Central memory CD4-positive, alpha-beta T cell (primary cell): Measurements from ENCODE around the gene YIF1A.

Experiments
- DNase-seq: peaks from one replicate; pipeline ENCODE4 v3.0.0; 2022

The YIF1A gene

DNA sequence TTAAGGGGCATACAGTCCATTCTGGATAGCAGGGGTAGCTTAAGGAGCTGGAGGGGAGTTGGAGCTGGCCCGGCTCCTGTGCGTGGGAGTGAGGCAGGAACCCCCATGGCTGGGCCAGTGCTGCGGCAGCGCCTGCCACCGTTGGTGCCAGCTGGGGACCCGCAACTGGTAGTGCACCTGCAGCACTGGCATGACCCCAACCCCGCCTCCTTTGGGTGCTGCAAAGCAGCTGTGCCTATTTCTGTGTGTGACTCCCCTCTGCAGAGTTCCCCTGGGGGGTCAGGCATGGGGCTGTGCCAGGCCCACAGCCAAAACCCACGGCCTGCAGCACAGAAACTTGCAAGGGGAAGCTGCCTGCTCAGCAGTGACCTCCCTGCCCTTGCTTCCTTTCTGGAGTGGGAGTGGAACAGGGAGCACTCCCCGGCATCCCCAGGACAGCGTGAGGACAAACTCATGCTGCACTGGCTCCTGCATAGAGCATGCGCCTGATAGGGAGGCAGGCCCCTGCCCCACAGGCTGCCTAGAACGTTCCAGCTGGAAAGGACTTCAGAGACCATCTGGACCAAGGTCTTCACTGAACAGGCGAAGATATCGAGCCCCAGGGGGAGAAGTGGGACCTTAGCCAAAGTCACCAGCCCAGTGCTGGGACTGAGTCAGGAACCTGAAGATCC is 46.7 kb downstream of the YIF1A start:
- DNase-seq: no peak

DNA sequence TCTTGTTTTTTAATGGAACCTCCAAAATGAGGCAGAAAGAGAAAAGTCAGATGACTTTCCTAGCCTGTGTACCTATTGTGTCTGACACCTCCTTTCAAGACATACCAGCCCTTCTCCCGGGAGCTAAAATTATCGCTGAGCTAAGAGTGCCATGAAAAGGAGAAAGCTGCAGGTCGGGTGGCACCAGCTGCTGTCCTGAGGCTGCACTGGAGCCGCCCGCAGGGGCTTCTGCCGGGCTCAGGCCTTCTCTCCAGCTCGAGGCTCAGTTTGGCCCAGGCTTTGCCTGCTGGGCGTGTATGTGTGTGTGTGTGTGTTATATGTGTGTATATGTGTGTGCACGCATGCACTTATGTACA is 48.2 kb downstream of the YIF1A start:
- DNase-seq: no peak

DNA sequence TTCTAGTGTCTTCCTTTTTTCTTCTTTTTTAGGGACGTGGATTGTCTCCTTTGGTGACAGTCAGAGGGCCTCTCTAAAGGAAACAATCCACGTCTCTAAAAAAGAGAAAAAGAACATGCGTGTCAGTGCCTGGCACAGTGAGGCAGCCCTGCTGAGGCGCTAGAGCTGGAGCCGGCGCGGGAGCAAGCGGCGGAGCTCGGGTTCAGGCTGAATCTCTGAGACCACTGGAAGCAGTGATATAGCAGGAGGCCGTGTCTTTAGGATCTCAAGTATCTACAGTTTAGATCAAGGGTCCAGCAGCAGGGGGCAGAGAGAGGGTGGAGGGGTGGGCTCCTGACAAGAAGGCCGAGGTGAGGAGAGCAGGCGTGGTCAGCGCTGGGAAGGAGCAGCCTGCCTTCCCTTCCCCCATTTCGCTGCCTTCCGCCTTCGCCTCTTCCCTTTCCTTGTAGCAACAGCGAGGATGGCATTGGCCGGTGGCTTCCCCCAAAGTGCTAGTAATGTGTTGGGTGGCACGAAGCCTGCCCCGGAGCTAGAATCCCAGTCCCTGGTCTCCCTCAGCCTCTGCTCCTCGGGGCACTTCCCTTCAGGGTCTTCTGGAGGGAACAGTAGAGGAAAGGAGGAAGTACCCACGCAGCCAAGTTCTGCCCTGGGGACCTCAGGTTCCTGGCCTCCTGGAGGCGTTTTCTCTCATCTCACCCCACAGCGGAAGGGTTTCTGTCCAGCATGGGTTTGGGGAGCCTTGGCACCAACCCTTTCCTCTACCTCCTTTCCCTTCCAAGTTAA is 48.8 kb downstream of the YIF1A start:
- DNase-seq: no peak

DNA sequence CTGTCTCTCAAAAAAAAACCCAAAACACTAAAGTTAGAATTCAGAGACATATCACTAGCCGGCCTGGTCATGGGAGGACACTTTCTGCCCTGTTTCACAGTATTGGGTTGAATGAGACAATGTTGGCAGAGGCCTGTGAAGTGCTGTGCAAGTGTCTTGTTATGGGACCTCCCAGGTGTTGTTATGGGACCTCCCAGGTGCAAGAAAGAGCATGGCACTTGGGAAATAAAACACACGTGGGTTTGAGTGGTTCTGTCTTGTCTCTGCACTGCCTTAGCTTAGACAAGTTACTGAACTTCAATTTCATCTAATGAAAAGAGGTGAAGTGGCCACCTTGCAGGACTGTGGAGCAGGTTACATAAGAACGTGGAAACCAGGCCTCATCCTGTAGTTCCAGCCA is 49.4 kb downstream of the YIF1A start:
- no peak for DNase-seq

- DNase-seq: no peak
Measured at GRCh38 chr11:66238786-66239413, 50.0 kb downstream of the YIF1A start.

- DNase-seq: no peak
Measured at GRCh38 chr11:66237867-66238266, 51.1 kb downstream of the YIF1A start.

DNA sequence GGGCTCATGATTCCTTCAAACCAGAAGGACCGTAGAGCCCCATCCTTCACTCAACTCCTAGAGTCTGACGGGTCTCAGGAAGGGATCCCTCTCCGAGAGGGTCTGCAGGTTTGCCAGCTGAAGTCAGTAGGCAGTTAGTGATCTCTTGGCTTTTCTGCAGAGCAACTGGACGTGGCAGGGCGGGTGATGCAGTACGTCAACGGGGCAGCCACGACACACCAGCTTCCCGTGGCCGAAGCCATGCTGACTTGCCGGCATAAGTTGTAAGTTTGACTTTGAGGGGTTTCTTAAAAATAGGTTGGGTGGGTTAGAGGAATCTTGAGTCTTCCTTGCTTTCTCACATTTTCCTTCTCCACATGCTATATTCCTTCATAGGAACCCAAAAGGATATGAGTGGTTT is 53.8 kb downstream of the YIF1A start:
- no peak for DNase-seq
